NCI-H460 (cell line): ENCODE results near the gene VPS18. TPM values are rescaled to one million over a fixed set of nuclear protein-coding genes. Genes with fewer than 3 reads are reported as not detected.

Experiments used
- DNase-seq: peaks from one replicate; pipeline ENCODE4 v3.0.0-alpha.2; 2016; ENCODE audit warnings: low read depth; ENCODE audit errors: extremely low read depth
- total RNA-seq: library from RNA; depleted of rRNA; stranded (reverse); fragments of >200 nt; shearing (Covaris generic); gene quantifications from 2 replicates; pipeline ENCODE4 v1.2.3, GENCODE V29; 2014

VPS18 gene
- total RNA-seq, 1 experiment from 2014 or later: 11.4 TPM

GRCh38 chr15:40869686-40870085 lies 24.6 kb upstream of the VPS18 start:
- no peak for DNase-seq

GRCh38 chr15:40870716-40871115 lies 23.5 kb upstream of the VPS18 start:
- no peak for DNase-seq

- DNase-seq: no peak
Measured at GRCh38 chr15:40871749-40872617, 22.3 kb upstream of the VPS18 start.

- no peak for DNase-seq
Measured at GRCh38 chr15:40872791-40873693, 21.2 kb upstream of the VPS18 start.

GRCh38 chr15:40873694-40874561 lies 20.3 kb upstream of the VPS18 start, which contains the start of gene RHOV:
RHOV (minus strand) TSS chr15:40874234; CDS start chr15:40874139, 95 bp downstream.
- peak; percentile 65 for DNase-seq

- DNase-seq: no peak
Measured at GRCh38 chr15:40875991-40876730, 18.1 kb upstream of the VPS18 start.

- no peak for DNase-seq
Measured at GRCh38 chr15:40877694-40878093, 16.6 kb upstream of the VPS18 start.

- DNase-seq: no peak
Measured at GRCh38 chr15:40878785-40879184, 15.5 kb upstream of the VPS18 start.

- DNase-seq: no peak
Measured at GRCh38 chr15:40879609-40880008, 14.6 kb upstream of the VPS18 start.

- no peak for DNase-seq
Measured at GRCh38 chr15:40881351-40881750, 12.9 kb upstream of the VPS18 start.

GRCh38 chr15:40886586-40886985 lies 7.7 kb upstream of the VPS18 start:
- DNase-seq: no peak

GRCh38 chr15:40889112-40889511 lies 5.1 kb upstream of the VPS18 start:
- no peak for DNase-seq

GRCh38 chr15:40891138-40891537 lies 3.1 kb upstream of the VPS18 start:
- DNase-seq: no peak

- peak; percentile 48 for DNase-seq
Measured at GRCh38 chr15:40891810-40892446, 2.3 kb upstream of the VPS18 start.

GRCh38 chr15:40892447-40893012 lies 1.7 kb upstream of the VPS18 start:
- no peak for DNase-seq

- no peak for DNase-seq
Measured at GRCh38 chr15:40893019-40893670, 1.1 kb upstream of the VPS18 start.

GRCh38 chr15:40894681-40895448 lies 615 bp downstream of the VPS18 start:
- peak; percentile 36 for DNase-seq
